Measurements from ENCODE around the gene LMBR1.

- TF ChIP-seq CTCF (IDR thresholded peaks at IDR 0.05) = no peak
- no peak for TF ChIP-seq POLR2A (IDR thresholded peaks at IDR 0.05)
Measured at GRCh38 chr7:156702399-156702798, 190.6 kb downstream of the LMBR1 start.

All from testis (tissue), 2 donors.